HepG2 (cell line): ENCODE results near the gene PIGC.

Source experiments
- CBFB ChIP-seq: sonication (generic); formaldehyde crosslinking; IDR thresholded peaks from 2 replicates; pipeline ENCODE4 v1.4.0; 2020; ENCODE audit warnings: missing genetic modification reagents
- EP300 ChIP-seq, 3 experiments: sonication (generic) in 1 of 3; formaldehyde crosslinking in 1 of 3; IDR thresholded peaks; 2 replicates each; pipeline versions ENCODE4 v1.5.1 to v1.6.1; 2011 to 2020; ENCODE audit warnings: low read depth in 2 of 3, low read length in 2 of 3, borderline replicate concordance in 1 of 3, improper control_type of control experiment in 1 of 3, mild to moderate bottlenecking in 1 of 3, missing genetic modification reagents in 1 of 3, moderate library complexity in 1 of 3
- SIN3A ChIP-seq: IDR thresholded peaks from 2 replicates; pipeline ENCODE4 v1.6.1; 2011; ENCODE audit warnings: low read depth, mild to moderate bottlenecking, control low read depth, low read length, borderline replicate concordance
- SRSF9 ChIP-seq: fragments of 200-400 bp; formaldehyde crosslinking; IDR thresholded peaks from 2 replicates; pipeline ENCODE4 v1.6.1; 2018; ENCODE audit warnings: borderline replicate concordance, mild to moderate bottlenecking, low read depth, low read length; ENCODE audit not compliant: insufficient read depth, poor library complexity, severe bottlenecking
- TCF12 ChIP-seq, 2 experiments: fragments of 450-650 bp in 1 of 2; sonication (generic) in 1 of 2; formaldehyde crosslinking in 1 of 2; IDR thresholded peaks; 2 replicates each; pipeline versions ENCODE4 v1.6.1 to v1.8.0; 2017 to 2022; ENCODE audit warnings: antibody characterized with exemption in 1 of 2, mild to moderate bottlenecking in 1 of 2, missing genetic modification reagents in 1 of 2, moderate library complexity in 1 of 2
- ZNF605 ChIP-seq: sonication (generic); formaldehyde crosslinking; IDR thresholded peaks from 2 replicates; pipeline ENCODE4 v1.8.0; 2022; ENCODE audit warnings: mild to moderate bottlenecking, missing genetic modification reagents
- ZNF780A ChIP-seq: sonication (generic); formaldehyde crosslinking; IDR thresholded peaks from 2 replicates; pipeline ENCODE4 v1.8.0; 2022; ENCODE audit warnings: mild to moderate bottlenecking, missing genetic modification reagents, moderate library complexity
- ZSCAN12 ChIP-seq: sonication (generic); formaldehyde crosslinking; IDR thresholded peaks from 2 replicates; pipeline ENCODE4 v1.9.0; 2021; ENCODE audit warnings: mild to moderate bottlenecking, missing genetic modification reagents
- TF ChIP-seq, protein P1 (sequence below): sonication (generic); formaldehyde crosslinking; conservative IDR thresholded peaks from 2 replicates; pipeline ENCODE4 v1.4.0; 2020; ENCODE audit warnings: missing genetic modification reagents
- TF ChIP-seq, protein P2 (sequence below): sonication (generic); formaldehyde crosslinking; IDR thresholded peaks from 2 replicates; pipeline ENCODE4 v1.4.0; 2020; ENCODE audit warnings: mild to moderate bottlenecking, missing genetic modification reagents

DNA sequence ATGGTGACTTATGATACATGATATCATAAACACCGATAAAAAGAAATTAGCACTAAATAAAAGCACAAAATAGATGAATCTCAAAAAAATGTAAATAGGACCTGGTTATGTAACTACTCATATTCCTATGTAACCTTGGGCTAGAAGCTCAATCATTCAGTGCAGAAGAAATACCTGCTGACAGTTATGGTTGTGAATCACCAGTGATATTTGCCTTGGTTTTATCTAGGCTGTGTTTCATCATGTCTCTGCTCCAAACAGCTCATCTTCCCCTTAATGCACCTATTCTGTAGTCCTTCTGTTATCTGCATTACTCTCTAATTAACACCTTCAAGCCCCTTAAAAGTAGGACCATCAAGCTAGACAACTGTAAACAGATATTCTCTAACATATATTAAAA, 16.3 kb upstream of the PIGC start:
- TF ChIP-seq EP300 (IDR thresholded peaks at IDR 0.05; ENCODE audit: low read depth in 2 of 2, low read length in 2 of 2) = no peak
- no peak for TF ChIP-seq EP300 (CRISPR knock-in tag; IDR thresholded peaks at IDR 0.05; ENCODE audit: borderline replicate concordance)
- TF ChIP-seq, protein P1, sequence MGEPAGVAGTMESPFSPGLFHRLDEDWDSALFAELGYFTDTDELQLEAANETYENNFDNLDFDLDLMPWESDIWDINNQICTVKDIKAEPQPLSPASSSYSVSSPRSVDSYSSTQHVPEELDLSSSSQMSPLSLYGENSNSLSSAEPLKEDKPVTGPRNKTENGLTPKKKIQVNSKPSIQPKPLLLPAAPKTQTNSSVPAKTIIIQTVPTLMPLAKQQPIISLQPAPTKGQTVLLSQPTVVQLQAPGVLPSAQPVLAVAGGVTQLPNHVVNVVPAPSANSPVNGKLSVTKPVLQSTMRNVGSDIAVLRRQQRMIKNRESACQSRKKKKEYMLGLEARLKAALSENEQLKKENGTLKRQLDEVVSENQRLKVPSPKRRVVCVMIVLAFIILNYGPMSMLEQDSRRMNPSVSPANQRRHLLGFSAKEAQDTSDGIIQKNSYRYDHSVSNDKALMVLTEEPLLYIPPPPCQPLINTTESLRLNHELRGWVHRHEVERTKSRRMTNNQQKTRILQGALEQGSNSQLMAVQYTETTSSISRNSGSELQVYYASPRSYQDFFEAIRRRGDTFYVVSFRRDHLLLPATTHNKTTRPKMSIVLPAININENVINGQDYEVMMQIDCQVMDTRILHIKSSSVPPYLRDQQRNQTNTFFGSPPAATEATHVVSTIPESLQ (CRISPR knock-in tag) = no peak
- TF ChIP-seq ZNF780A (CRISPR knock-in tag) = no peak
- TF ChIP-seq ZSCAN12 (CRISPR knock-in tag) = no peak
- no peak for TF ChIP-seq TCF12 (IDR thresholded peaks at IDR 0.05)
- no peak for TF ChIP-seq TCF12 (CRISPR knock-in tag; IDR thresholded peaks at IDR 0.05)
- TF ChIP-seq SIN3A = no peak
- TF ChIP-seq CBFB (CRISPR knock-in tag) = no peak
- TF ChIP-seq, protein P2, sequence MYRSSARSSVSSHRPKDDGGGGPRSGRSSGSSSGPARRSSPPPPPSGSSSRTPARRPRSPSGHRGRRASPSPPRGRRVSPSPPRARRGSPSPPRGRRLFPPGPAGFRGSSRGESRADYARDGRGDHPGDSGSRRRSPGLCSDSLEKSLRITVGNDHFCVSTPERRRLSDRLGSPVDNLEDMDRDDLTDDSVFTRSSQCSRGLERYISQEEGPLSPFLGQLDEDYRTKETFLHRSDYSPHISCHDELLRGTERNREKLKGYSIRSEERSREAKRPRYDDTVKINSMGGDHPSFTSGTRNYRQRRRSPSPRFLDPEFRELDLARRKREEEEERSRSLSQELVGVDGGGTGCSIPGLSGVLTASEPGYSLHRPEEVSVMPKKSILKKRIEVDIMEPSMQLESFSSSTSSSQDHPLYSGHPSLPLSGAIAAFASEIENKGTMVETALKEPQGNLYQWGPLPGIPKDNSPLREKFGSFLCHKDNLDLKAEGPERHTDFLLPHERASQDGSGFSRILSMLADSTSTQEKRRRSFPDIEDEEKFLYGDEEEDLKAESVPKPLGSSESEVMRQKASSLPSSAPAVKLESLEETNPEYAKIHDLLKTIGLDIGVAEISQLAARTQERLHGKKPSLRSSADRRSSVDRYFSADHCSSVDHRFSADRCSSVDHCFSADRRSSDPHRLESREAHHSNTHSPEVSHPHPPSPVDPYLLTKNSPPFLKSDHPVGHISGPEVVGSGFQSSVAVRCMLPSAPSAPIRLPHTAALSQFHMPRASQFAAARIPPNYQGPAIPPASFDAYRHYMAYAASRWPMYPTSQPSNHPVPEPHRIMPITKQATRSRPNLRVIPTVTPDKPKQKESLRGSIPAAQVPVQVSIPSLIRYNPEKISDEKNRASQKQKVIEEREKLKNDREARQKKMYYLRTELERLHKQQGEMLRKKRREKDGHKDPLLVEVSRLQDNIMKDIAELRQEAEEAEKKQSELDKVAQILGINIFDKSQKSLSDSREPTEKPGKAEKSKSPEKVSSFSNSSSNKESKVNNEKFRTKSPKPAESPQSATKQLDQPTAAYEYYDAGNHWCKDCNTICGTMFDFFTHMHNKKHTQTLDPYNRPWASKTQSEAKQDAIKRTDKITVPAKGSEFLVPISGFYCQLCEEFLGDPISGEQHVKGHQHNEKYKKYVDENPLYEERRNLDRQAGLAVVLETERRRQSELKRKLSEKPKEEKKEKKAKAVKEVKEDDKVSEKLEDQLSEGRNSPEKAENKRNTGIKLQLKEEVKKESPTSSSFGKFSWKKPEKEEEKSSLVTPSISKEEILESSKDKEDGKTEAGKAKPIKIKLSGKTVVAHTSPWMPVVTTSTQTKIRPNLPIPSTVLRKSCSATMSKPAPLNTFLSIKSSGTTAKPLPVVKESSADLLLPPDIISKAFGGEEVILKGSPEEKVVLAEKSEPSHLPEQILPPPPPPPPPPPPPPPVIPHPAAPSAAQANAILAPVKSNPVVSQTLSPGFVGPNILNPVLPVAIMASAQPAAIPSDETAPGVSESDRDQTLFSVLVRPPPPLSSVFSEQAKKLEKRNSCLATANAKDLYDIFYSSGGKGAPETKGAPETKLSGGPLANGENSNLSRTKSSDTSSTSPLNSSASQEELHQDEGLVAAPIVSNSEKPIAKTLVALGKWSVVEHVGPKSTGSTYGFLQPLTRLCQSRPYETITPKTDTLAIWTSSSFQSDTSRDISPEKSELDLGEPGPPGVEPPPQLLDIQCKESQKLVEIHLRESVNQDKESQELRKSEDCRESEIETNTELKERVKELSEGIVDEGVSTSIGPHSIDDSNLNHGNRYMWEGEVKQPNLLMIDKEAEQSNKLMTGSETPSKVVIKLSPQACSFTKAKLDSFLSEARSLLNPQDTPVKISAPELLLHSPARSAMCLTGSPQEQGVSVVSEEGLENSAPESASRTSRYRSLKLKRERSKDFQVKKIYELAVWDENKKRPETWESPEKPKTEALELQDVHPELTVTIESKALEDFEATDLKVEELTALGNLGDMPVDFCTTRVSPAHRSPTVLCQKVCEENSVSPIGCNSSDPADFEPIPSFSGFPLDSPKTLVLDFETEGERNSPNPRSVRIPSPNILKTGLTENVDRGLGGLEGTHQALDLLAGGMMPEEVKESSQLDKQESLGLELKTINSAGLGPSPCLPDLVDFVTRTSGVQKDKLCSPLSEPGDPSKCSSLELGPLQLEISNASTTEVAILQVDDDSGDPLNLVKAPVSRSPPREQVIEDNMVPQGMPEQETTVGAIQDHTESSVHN (CRISPR knock-in tag) = no peak
- no peak for TF ChIP-seq SRSF9
- TF ChIP-seq ZNF605 (CRISPR knock-in tag) = no peak
